ENCODE data around the gene TUBGCP5.

DNA sequence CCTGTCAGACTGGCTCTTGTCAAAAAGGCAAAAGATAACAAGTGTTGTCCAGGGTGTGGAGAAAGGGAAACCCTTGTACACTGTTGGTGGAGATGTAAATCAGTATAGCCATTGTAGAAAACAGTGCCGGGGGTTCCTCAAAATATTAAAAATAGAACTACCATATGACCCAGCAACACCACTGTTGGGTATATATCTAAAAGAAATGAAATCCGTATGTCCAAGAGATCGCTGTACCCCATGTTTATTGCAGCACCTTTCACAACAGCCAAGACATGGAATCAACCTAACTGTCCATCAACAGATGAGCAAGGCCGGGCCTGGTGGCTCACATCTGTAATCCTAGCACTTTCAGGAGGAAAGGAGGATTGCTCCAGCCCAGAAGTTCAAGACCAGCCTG is 65.4 kb downstream of the TUBGCP5 start:
- TF ChIP-seq, protein P1, sequence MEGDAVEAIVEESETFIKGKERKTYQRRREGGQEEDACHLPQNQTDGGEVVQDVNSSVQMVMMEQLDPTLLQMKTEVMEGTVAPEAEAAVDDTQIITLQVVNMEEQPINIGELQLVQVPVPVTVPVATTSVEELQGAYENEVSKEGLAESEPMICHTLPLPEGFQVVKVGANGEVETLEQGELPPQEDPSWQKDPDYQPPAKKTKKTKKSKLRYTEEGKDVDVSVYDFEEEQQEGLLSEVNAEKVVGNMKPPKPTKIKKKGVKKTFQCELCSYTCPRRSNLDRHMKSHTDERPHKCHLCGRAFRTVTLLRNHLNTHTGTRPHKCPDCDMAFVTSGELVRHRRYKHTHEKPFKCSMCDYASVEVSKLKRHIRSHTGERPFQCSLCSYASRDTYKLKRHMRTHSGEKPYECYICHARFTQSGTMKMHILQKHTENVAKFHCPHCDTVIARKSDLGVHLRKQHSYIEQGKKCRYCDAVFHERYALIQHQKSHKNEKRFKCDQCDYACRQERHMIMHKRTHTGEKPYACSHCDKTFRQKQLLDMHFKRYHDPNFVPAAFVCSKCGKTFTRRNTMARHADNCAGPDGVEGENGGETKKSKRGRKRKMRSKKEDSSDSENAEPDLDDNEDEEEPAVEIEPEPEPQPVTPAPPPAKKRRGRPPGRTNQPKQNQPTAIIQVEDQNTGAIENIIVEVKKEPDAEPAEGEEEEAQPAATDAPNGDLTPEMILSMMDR (conservative IDR thresholded peaks at IDR 0.05; ENCODE audit: low read depth, low read length): no peak
- no peak for TF ChIP-seq EZH2 (IDR thresholded peaks at IDR 0.05; ENCODE audit: borderline replicate concordance, low read depth, low read length, poor library complexity, severe bottlenecking)
